ENCODE data around the gene STAMBPL1.

DNA sequence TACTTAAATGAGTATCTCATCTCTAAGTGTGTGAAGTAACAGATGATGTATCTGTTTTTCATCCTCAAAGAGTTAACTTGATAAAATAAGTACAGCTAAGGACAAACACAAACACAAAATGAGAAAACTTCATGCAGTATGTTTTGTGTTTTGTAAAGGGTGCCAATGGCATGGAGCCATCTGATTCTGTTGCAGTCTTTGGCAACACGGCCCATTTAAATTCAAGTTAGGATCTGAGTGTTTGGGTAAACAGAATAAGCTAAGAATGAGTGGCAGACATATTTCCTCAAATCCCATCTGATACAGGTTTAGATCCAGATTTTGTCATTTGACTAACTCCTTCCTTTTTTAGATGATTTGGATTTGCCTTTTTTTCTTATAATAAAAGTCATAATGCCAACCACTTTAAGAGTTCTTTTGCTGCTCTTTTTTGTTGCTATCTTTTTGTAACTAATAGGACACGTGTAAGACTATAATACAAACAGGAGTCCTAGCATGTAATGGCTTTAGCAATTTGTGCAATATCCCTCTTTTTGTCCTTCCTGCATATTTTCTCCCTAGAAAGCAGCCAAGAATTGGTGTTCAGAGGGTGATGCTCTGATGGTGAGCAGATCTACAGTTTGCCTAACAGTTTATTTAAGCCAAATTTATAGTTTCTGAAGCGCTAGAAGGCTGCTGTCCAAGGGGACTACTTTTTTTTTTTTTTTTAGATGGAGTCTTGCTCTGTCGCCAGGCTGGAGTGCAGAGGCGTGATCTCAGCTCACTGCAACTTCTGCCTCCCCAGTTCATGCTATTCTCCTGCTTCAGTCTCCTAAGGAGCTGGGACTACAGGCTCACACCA, 91.4 kb downstream of the STAMBPL1 start:
- TF ChIP-seq, protein P1, sequence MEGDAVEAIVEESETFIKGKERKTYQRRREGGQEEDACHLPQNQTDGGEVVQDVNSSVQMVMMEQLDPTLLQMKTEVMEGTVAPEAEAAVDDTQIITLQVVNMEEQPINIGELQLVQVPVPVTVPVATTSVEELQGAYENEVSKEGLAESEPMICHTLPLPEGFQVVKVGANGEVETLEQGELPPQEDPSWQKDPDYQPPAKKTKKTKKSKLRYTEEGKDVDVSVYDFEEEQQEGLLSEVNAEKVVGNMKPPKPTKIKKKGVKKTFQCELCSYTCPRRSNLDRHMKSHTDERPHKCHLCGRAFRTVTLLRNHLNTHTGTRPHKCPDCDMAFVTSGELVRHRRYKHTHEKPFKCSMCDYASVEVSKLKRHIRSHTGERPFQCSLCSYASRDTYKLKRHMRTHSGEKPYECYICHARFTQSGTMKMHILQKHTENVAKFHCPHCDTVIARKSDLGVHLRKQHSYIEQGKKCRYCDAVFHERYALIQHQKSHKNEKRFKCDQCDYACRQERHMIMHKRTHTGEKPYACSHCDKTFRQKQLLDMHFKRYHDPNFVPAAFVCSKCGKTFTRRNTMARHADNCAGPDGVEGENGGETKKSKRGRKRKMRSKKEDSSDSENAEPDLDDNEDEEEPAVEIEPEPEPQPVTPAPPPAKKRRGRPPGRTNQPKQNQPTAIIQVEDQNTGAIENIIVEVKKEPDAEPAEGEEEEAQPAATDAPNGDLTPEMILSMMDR (IDR thresholded peaks at IDR 0.05): no peak
- no peak for TF ChIP-seq POLR2AphosphoS5 (IDR thresholded peaks at IDR 0.05; ENCODE audit: low read depth, low read length)
- TF ChIP-seq, protein P2, sequence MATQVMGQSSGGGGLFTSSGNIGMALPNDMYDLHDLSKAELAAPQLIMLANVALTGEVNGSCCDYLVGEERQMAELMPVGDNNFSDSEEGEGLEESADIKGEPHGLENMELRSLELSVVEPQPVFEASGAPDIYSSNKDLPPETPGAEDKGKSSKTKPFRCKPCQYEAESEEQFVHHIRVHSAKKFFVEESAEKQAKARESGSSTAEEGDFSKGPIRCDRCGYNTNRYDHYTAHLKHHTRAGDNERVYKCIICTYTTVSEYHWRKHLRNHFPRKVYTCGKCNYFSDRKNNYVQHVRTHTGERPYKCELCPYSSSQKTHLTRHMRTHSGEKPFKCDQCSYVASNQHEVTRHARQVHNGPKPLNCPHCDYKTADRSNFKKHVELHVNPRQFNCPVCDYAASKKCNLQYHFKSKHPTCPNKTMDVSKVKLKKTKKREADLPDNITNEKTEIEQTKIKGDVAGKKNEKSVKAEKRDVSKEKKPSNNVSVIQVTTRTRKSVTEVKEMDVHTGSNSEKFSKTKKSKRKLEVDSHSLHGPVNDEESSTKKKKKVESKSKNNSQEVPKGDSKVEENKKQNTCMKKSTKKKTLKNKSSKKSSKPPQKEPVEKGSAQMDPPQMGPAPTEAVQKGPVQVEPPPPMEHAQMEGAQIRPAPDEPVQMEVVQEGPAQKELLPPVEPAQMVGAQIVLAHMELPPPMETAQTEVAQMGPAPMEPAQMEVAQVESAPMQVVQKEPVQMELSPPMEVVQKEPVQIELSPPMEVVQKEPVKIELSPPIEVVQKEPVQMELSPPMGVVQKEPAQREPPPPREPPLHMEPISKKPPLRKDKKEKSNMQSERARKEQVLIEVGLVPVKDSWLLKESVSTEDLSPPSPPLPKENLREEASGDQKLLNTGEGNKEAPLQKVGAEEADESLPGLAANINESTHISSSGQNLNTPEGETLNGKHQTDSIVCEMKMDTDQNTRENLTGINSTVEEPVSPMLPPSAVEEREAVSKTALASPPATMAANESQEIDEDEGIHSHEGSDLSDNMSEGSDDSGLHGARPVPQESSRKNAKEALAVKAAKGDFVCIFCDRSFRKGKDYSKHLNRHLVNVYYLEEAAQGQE (IDR thresholded peaks at IDR 0.05; ENCODE audit: insufficient read depth in 1 of 2, low read depth in 2 of 2, low read length in 1 of 2): no peak
- TF ChIP-seq TCF7L2 (IDR thresholded peaks at IDR 0.05; ENCODE audit: low read depth, low read length): no peak
